Suprapubic skin (tissue), 4 donors: ENCODE results near the gene CDK5RAP2. TPM values are rescaled to one million over a fixed set of nuclear protein-coding genes. Genes with fewer than 3 reads are reported as not detected.
A peak's percentile ranks its signal among the peaks of the same experiment; 100 is the strongest.

ENCODE experiments used
- DNase-seq, 2 donors: peaks; one replicate each; pipeline ENCODE4 v3.0.0-alpha.2; 2019; ENCODE audit warnings: low spot score in 2 of 2
- H3K27ac ChIP-seq: fragments of 200-600 bp; sonication (generic); one replicate; pipeline ENCODE4 v1.5.1; 2019
- H3K27me3 ChIP-seq: fragments of 200-600 bp; sonication (generic); one replicate; pipeline ENCODE4 v1.5.1; 2019
- H3K36me3 ChIP-seq: fragments of 200-600 bp; sonication (generic); one replicate; pipeline ENCODE4 v1.5.1; 2019
- H3K4me1 ChIP-seq: fragments of 200-600 bp; sonication (generic); one replicate; pipeline ENCODE4 v1.5.1; 2019
- H3K4me3 ChIP-seq: fragments of 200-600 bp; sonication (generic); one replicate; pipeline ENCODE4 v1.5.1; 2019; ENCODE audit warnings: mild to moderate bottlenecking
- H3K9me3 ChIP-seq: fragments of 200-600 bp; sonication (generic); one replicate; pipeline ENCODE4 v1.5.1; 2019
- CTCF ChIP-seq, 2 donors: fragments of 200-600 bp in 1 of 2; fragments of 450-650 bp in 1 of 2; sonication (generic) in 1 of 2; IDR thresholded peaks; one replicate each; pipeline ENCODE4 v1.5.1; 2016 to 2019; ENCODE audit warnings: antibody characterized with exemption in 2 of 2, mild to moderate bottlenecking in 1 of 2, moderate library complexity in 1 of 2
- EP300 ChIP-seq: sonication (generic); formaldehyde crosslinking; IDR thresholded peaks from one replicate; pipeline ENCODE4 v1.6.1; 2017; ENCODE audit warnings: antibody characterized with exemption
- POLR2A ChIP-seq, 2 donors: fragments of 450-650 bp; IDR thresholded peaks; one replicate each; pipeline ENCODE4 v1.6.1; 2017; ENCODE audit warnings: antibody characterized with exemption in 2 of 2, mild to moderate bottlenecking in 2 of 2, moderate library complexity in 2 of 2
- POLR2AphosphoS5 ChIP-seq, 3 donors: sonication (generic); formaldehyde crosslinking; IDR thresholded peaks; one replicate each; pipeline ENCODE4 v1.6.1; 2017; ENCODE audit warnings: antibody characterized with exemption in 3 of 3
- WGBS: methylation state at CpG from one replicate; pipeline ENCODE4 v1.1.5; 2018; 5-methylcytosine and 5-hydroxymethylcytosine counted together
- total RNA-seq, 4 donors: library from RNA; depleted of rRNA; stranded (reverse); fragments of >200 nt; gene quantifications; one replicate each; pipeline ENCODE4 v1.1.0, GENCODE V29; 2016

Gene CDK5RAP2
- total RNA-seq, 4 donors from 2014 or later: 60.1 to 105 (median 64.3) TPM

GRCh38 chr9:120372040-120372439 lies 207.9 kb downstream of the CDK5RAP2 start:
- peak in 1 of 2 donors; percentile 47 for DNase-seq
- TF ChIP-seq CTCF (IDR thresholded peaks at IDR 0.05): no peak
- no peak for TF ChIP-seq POLR2AphosphoS5 (IDR thresholded peaks at IDR 0.05)
- no peak for TF ChIP-seq POLR2A (IDR thresholded peaks at IDR 0.05)
- no peak for TF ChIP-seq EP300

DNA sequence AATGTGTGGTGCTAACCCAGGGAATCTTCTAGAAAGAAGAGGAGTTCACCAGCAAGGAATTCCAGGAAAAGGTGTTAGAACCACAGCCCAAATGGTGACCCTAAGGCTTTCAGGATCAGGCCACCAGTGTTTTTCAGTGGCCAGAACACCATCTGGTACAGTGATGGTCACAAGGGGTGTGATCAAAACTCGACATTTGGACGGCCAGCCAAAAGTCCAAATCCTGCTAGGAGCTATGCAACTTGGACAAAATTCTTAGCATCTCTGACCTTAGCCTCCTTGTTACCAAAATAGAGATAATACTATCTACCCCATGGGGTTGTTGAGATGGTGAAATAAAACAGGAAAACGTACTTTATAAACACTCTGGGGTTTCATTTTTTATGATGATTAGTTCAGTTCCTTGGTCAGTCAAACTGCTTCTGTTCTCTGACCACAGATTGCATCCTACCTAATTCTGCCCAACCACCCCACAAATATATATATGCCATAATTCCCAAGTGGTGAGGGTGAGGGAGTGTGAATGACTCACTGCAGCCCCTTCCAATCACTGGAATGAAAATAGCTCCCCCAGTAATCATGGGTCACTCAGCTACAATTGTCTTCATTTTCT lies 210.3 kb downstream of the CDK5RAP2 start:
- Histone ChIP-seq H3K4me1 (no peaks in the 10 kb centered on the region), H3K4me3 (no peak overlapping the region), H3K36me3 (no peaks in the 10 kb centered on the region), H3K9me3 (no peaks in the 10 kb centered on the region), H3K27me3 (no peaks in the 10 kb centered on the region), H3K27ac (no peak overlapping the region)
- TF ChIP-seq CTCF (IDR thresholded peaks at IDR 0.05) (no peak), EP300 (no peak), POLR2A (IDR thresholded peaks at IDR 0.05) (no peak), POLR2AphosphoS5 (IDR thresholded peaks at IDR 0.05) (no peak)
- WGBS: 71% methylated on average over 3 of the region's 3 CpGs
- no peak for DNase-seq

More at GRCh38 chr9:120372040-120372439, 207.9 kb downstream of the CDK5RAP2 start:
- Histone ChIP-seq H3K4me1 (no peaks in the 10 kb centered on the region), H3K4me3 (no peak overlapping the region), H3K27me3 (no peaks in the 10 kb centered on the region), H3K36me3 (no peaks in the 10 kb centered on the region), H3K9me3 (no peaks in the 10 kb centered on the region), H3K27ac (no peak overlapping the region)
- WGBS: 47% methylated on average over 2 of the region's 2 CpGs

DNA sequence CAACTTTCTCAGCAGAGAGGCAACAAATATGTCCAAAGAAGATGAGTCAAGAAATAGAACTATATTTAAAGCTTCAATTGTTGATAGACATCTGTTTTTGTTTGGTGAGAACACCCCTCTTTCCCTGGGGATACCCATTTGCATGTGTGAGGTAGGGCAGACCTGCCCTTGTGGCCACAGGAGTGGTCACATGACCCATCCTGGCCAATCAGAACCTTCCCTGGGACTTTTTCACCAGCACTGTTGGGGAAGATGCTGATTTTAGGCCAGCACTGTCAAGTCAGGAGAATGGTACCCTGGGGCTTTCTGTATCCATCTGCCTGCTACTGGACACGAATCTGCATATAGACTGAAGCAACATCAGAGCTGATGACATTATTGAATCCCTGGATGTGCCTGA lies 211.2 kb downstream of the CDK5RAP2 start:
- Histone ChIP-seq H3K36me3 (no peaks in the 10 kb centered on the region), H3K27ac (no peak overlapping the region), H3K9me3 (no peaks in the 10 kb centered on the region), H3K4me3 (no peak overlapping the region), H3K27me3 (no peaks in the 10 kb centered on the region), H3K4me1 (no peaks in the 10 kb centered on the region)
- DNase-seq: no peak
- no peak for TF ChIP-seq EP300
- TF ChIP-seq POLR2A (IDR thresholded peaks at IDR 0.05): no peak
- TF ChIP-seq POLR2AphosphoS5 (IDR thresholded peaks at IDR 0.05): no peak
- no peak for TF ChIP-seq CTCF (IDR thresholded peaks at IDR 0.05)
- 82% methylated on average over 1 of the region's 1 CpG for WGBS

DNA sequence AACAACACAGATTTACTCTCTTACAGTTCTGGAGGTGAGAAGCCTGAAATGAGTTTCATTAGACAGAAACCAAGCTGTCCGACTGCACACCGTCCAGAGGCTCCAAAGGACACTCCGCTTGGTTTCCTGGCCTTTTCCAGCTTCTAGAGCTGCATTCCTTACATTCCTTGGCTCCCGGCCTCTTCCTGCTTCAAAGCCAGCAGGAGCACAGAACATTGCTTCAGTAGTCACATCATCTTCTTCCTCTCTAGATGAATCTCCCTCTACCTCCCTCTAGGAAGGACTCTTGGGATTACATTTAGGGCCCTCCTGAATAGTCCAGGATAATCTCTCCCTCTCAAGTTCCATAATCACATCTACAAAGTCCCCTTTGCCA lies 213.3 kb downstream of the CDK5RAP2 start:
- H3K4me3 ChIP-seq: no peak overlapping the region
- no peaks in the 10 kb centered on the region for H3K4me1 ChIP-seq
- no peak overlapping the region for H3K27ac ChIP-seq
- no peaks in the 10 kb centered on the region for H3K27me3 ChIP-seq
- H3K36me3 ChIP-seq: no peaks in the 10 kb centered on the region
- 27% methylated on average over 4 of the region's 4 CpGs for WGBS
- H3K9me3 ChIP-seq: no peaks in the 10 kb centered on the region
- DNase-seq: no peak
- TF ChIP-seq EP300 (no peak), POLR2AphosphoS5 (IDR thresholded peaks at IDR 0.05) (no peak), POLR2A (IDR thresholded peaks at IDR 0.05) (no peak), CTCF (IDR thresholded peaks at IDR 0.05) (no peak)

GRCh38 chr9:120365386-120365785 lies 214.6 kb downstream of the CDK5RAP2 start:
- Histone ChIP-seq H3K27me3 (no peaks in the 10 kb centered on the region), H3K4me1 (no peaks in the 10 kb centered on the region), H3K9me3 (no peaks in the 10 kb centered on the region), H3K27ac (no peak overlapping the region), H3K36me3 (no peaks in the 10 kb centered on the region), H3K4me3 (no peak overlapping the region)
- DNase-seq: no peak
- TF ChIP-seq EP300 (no peak), POLR2AphosphoS5 (IDR thresholded peaks at IDR 0.05) (no peak), POLR2A (IDR thresholded peaks at IDR 0.05) (no peak), CTCF (IDR thresholded peaks at IDR 0.05) (no peak)
- WGBS: 72% methylated on average over 1 of the region's 1 CpG
